ENCODE results near the gene CSK. TPM values are rescaled to one million over a fixed set of nuclear protein-coding genes. Genes with fewer than 3 reads are reported as not detected.

The CSK gene
- polyA plus RNA-seq, 12 donors: 21.4 to 51.9 (median 31.0) TPM; not detected in 1

GRCh38 chr15:74799856-74800558 is 18.1 kb downstream of the CSK start:
- DNase-seq: no peak

- DNase-seq: no peak
These were observed 18.7 kb downstream of the CSK start for GRCh38 chr15:74800559-74801094.

DNA sequence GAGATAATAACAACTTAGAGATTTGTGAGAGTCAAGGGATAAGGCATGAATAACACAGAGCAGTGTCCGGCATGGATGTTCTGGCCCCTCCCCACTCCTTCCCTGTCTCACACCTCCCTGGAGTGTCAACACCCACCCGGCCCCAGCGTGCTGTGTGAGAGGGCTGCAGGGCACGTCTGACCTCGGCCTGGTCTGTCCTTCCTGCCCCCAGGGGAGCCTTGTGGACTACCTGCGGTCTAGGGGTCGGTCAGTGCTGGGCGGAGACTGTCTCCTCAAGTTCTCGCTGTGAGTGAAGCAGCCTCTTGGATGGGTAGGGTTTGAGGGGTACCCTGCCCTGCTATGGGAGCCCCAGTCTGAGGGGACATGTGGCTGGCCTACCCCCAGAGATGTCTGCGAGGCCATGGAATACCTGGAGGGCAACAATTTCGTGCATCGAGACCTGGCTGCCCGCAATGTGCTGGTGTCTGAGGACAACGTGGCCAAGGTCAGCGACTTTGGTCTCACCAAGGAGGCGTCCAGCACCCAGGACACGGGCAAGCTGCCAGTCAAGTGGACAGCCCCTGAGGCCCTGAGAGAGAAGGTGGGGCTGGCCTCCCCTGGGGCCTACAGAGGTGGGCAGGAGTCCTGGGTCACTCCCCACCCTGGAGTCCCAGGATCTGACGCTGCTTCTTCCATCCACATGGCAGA is 19.6 kb downstream of the CSK start:
- DNase-seq: no peak

DNA sequence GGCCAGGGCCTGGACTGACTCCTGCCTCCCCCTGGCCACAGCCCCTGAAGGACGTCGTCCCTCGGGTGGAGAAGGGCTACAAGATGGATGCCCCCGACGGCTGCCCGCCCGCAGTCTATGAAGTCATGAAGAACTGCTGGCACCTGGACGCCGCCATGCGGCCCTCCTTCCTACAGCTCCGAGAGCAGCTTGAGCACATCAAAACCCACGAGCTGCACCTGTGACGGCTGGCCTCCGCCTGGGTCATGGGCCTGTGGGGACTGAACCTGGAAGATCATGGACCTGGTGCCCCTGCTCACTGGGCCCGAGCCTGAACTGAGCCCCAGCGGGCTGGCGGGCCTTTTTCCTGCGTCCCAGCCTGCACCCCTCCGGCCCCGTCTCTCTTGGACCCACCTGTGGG is 20.4 kb downstream of the CSK start:
- no peak for DNase-seq

GRCh38 chr15:74802862-74803447 is 21.1 kb downstream of the CSK start:
- DNase-seq: no peak

GRCh38 chr15:74804935-74805334 is 23.1 kb downstream of the CSK start:
- no peak for DNase-seq

GRCh38 chr15:74807282-74807681 is 25.4 kb downstream of the CSK start:
- DNase-seq: no peak

GRCh38 chr15:74808078-74808839 is 26.4 kb downstream of the CSK start:
- DNase-seq: no peak

GRCh38 chr15:74808840-74809229 is 27.0 kb downstream of the CSK start:
- no peak for DNase-seq

- DNase-seq: no peak
These were observed 27.4 kb downstream of the CSK start for GRCh38 chr15:74809242-74809641.

DNA sequence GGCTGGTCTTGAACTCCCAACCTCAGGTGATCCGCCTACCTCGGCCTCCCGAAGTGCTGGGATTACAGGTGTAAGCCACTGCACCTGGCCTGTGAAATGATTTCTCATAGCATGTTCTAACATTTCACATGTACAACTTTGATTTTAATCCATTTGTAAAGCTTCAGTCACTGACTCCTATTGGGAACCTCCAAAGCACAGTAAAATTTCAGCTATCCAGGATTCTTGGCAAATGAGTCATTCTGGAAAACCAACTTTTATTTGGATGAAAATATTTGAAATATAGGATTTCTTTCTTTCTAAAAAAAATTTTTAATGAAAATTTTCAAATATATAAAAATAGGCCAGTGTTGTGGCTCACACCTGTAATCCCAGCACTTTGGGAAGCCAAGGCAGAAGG is 28.1 kb downstream of the CSK start:
- no peak for DNase-seq

DNA sequence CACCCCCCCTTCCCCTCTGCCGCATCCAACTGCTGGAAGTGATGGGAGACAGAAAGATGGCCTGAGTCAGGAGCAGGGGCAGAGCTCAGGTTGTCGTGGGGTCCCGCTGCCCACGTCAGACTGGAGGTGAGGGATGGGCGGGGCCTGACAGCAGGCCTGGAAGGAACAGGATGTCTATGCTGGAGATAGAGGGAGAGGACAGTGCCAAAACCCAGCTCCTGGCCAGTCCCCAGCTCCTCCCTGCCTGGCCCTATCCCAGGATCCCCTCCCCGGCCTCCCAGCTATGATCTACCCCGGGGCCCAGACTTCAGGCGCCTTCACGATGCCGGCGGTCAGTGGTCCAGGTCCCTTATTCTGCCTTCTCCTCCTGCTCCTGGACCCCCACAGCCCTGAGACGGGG is 30.7 kb downstream of the CSK start, which contains the start of gene LMAN1L:
Gene LMAN1L (plus strand): TSS at position 303 of the 400 bp plus-strand sequence. CDS start 20 bp downstream, at position 323.
- no peak for DNase-seq

- DNase-seq: no peak
These were observed 33.4 kb downstream of the CSK start for GRCh38 chr15:74815121-74815934.

GRCh38 chr15:74815961-74816360 is 34.1 kb downstream of the CSK start:
- DNase-seq: no peak

GRCh38 chr15:74816624-74817369 is 34.9 kb downstream of the CSK start:
- DNase-seq: no peak

- no peak for DNase-seq
These were observed 35.5 kb downstream of the CSK start for GRCh38 chr15:74817370-74817737.

- DNase-seq: no peak
These were observed 38.2 kb downstream of the CSK start for GRCh38 chr15:74820056-74820455.

- no peak for DNase-seq
These were observed 39.4 kb downstream of the CSK start for GRCh38 chr15:74821091-74821789.

DNA sequence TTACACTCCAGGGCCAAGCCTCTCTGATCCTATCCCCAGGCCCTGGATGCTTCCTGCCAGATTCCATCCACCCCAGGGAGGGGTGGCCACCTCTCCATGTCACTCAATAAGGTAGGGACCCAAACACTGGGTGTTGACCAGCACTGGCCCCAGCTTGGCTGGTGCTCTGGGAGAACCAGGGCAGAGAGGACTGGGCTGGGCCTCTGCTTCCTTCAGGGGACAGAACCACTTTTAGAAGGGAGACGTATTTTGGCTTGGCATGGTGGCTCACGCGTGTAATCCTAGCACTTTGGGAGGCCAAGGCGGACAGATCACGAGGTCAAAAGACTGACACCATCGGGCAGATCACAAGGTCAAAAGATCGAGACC is 39.9 kb downstream of the CSK start:
- no peak for DNase-seq

- DNase-seq: no peak
These were observed 40.4 kb downstream of the CSK start for GRCh38 chr15:74822233-74822632.
